ENCODE measurements around the gene ERBB4. TPM values are rescaled to one million over a fixed set of nuclear protein-coding genes. Genes with fewer than 3 reads are reported as not detected.

Gene ERBB4
- total and polyA plus RNA-seq, 10 of the 15 experiments (the other 5 are each of a cell fraction or from before 2014, with no cell fraction given) = under 0.01 to 0.23 (median 0.01) TPM; not detected in 4

DNA sequence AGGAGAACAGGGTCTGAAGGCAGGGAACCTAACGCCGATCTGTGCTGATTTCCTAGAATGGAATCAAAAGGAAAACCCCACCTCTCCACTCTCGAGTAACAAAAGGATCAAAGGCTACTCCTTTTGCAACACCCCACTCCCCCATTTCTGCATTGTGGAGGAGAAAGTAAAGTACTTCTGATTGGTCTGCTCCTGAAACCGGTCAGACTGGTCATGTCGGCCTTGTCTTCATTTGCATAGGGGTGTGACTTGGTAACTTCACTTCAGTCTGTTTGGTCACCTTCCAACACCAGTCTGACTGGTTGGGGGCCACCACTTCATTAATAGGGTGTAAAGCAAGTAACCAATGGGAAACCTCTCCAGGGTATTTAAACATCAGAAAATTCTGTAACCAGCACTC, 771.9 kb downstream of the ERBB4 start:
- no peaks in the 10 kb centered on the region for H3K27me3 ChIP-seq (replicated peaks in 1 of 2; ENCODE audit: control insufficient read depth in 2 of 2, insufficient read depth in 2 of 2, low read length in 1 of 2)
- SMC1A ChIA-PET (ENCODE audit: uncharacterized antibody, unreplicated experiment) = no interaction called here
- no peaks in the 10 kb centered on the region for H3K79me2 ChIP-seq (ENCODE audit: control insufficient read depth, insufficient read depth, low read length)
- RAD21 ChIA-PET (ENCODE audit: unreplicated experiment) = no interaction called here
- in situ Hi-C loops (cut with MboI) = no loop called here
- H2AFZ ChIP-seq (ENCODE audit: control insufficient read depth, low read depth, low read length) = no peak overlapping the region
- CTCF ChIA-PET = no interaction called here
- no peak overlapping the region for H3K9ac ChIP-seq (ENCODE audit: control insufficient read depth, insufficient read depth, low read length)
- H3K4me1 ChIP-seq (ENCODE audit: control insufficient read depth, insufficient read depth, low read length) = no peaks in the 10 kb centered on the region
- no peaks in the 10 kb centered on the region for H3K36me3 ChIP-seq (ENCODE audit: control insufficient read depth in 2 of 2, insufficient read depth in 2 of 2, low read length in 1 of 2)
- POLR2A ChIA-PET = no interaction called here
- intact Hi-C loops (cut with micrococcal nuclease; ENCODE audit: unreplicated experiment) = no loop called here
- no peak for ATAC-seq
- 58% methylated on average over 5 of the region's 5 CpGs for WGBS (ENCODE audit: insufficient coverage, insufficient replicate concordance, low lambda C conversion rate, missing lambda C conversion rate)
- no TSS peak for BruUV-seq (replicated peaks)
- no peak for FAIRE-seq
- no peaks in the 10 kb centered on the region for H3K9me3 ChIP-seq (replicated peaks; ENCODE audit: control insufficient read depth, insufficient read depth, low read length)
- TF ChIP-seq HDAC6 (IDR thresholded peaks at IDR 0.05; ENCODE audit: unreplicated experiment) = no peak
- no peak for TF ChIP-seq FOXK2 (IDR thresholded peaks at IDR 0.05)
- TF ChIP-seq ZNF687 (IDR thresholded peaks at IDR 0.05) = no peak
- TF ChIP-seq MTA3 (IDR thresholded peaks at IDR 0.05; ENCODE audit: borderline replicate concordance, low read length) = no peak
- no peaks in the 10 kb centered on the region for H4K20me1 ChIP-seq (ENCODE audit: control insufficient read depth, insufficient read depth)
- no peak overlapping the region for H3K4me3 ChIP-seq
- H3K27ac ChIP-seq (ENCODE audit: control insufficient read depth, insufficient read depth) = no peak overlapping the region
- DNase-seq (ENCODE audit: low read depth, low spot score) = no peak
- no peak overlapping the region for H3K4me2 ChIP-seq (ENCODE audit: control insufficient read depth, insufficient read depth)

- RAD21 ChIA-PET (ENCODE audit: unreplicated experiment) = no interaction called here
- Histone ChIP-seq H3K9me3 (replicated peaks; ENCODE audit: control insufficient read depth, insufficient read depth, low read length) (no peaks in the 10 kb centered on the region), H3K9ac (ENCODE audit: control insufficient read depth, insufficient read depth, low read length) (no peak overlapping the region), H3K4me3 (no peak overlapping the region), H3K27ac (ENCODE audit: control insufficient read depth, insufficient read depth) (no peak overlapping the region), H3K79me2 (ENCODE audit: control insufficient read depth, insufficient read depth, low read length) (no peaks in the 10 kb centered on the region), H3K4me2 (ENCODE audit: control insufficient read depth, insufficient read depth) (no peak overlapping the region), H4K20me1 (ENCODE audit: control insufficient read depth, insufficient read depth) (no peaks in the 10 kb centered on the region), H3K36me3 (ENCODE audit: control insufficient read depth in 2 of 2, insufficient read depth in 2 of 2, low read length in 1 of 2) (no peaks in the 10 kb centered on the region), H3K4me1 (ENCODE audit: control insufficient read depth, insufficient read depth, low read length) (no peaks in the 10 kb centered on the region), H2AFZ (ENCODE audit: control insufficient read depth, low read depth, low read length) (no peak overlapping the region), H3K27me3 (replicated peaks in 1 of 2; ENCODE audit: control insufficient read depth in 2 of 2, insufficient read depth in 2 of 2, low read length in 1 of 2) (no peaks in the 10 kb centered on the region)
- intact Hi-C loops (cut with micrococcal nuclease; ENCODE audit: unreplicated experiment) (no loop called here), in situ Hi-C loops (cut with MboI) (no loop called here)
- DNase-seq (ENCODE audit: low read depth, low spot score) (no peak), ATAC-seq (no peak), FAIRE-seq (no peak)
- POLR2A ChIA-PET = no interaction called here
- TF ChIP-seq CBFB (IDR thresholded peaks at IDR 0.05; ENCODE audit: low read depth) (no peak), ZZZ3 (IDR thresholded peaks at IDR 0.05; ENCODE audit: control insufficient read depth, insufficient read length, low read depth) (no peak), WRNIP1 (IDR thresholded peaks at IDR 0.05; ENCODE audit: borderline replicate concordance, low read depth, low read length) (no peak), TBL1XR1 (IDR thresholded peaks at IDR 0.05; ENCODE audit: low read depth, low read length) (no peak), HDGF (IDR thresholded peaks at IDR 0.05) (no peak), RAD21 (IDR thresholded peaks at IDR 0.05; ENCODE audit: insufficient read depth, low read depth, low read length) (no peak), NFIC (IDR thresholded peaks at IDR 0.05; ENCODE audit: low read depth, low read length) (no peak), NFYA (IDR thresholded peaks at IDR 0.05; ENCODE audit: borderline replicate concordance, low read depth, low read length) (no peak), ESRRA (IDR thresholded peaks at IDR 0.05; ENCODE audit: low read length) (no peak), LARP7 (IDR thresholded peaks at IDR 0.05) (no peak), SREBF2 (IDR thresholded peaks at IDR 0.05; ENCODE audit: low read length) (no peak), SIN3A (IDR thresholded peaks at IDR 0.05; ENCODE audit: low read depth, low read length) (no peak), TARDBP (IDR thresholded peaks at IDR 0.05; ENCODE audit: borderline replicate concordance) (no peak)
- CTCF ChIA-PET = no interaction called here
- BruUV-seq (replicated peaks) = no TSS peak
- WGBS (ENCODE audit: insufficient coverage, insufficient replicate concordance, low lambda C conversion rate, missing lambda C conversion rate) = 14% methylated on average over 3 of the region's 3 CpGs
- SMC1A ChIA-PET (ENCODE audit: uncharacterized antibody, unreplicated experiment) = no interaction called here
These were observed 776.1 kb downstream of the ERBB4 start for GRCh38 chr2:211762479-211762878.
